K562 (cell line): ENCODE data around the gene RPS6KA4. TPM values are rescaled to one million over a fixed set of nuclear protein-coding genes. Genes with fewer than 3 reads are reported as not detected.

ENCODE experiments used
- CEBPB ChIP-seq: fragments of 450-650 bp; IDR thresholded peaks from 2 replicates; pipeline ENCODE4 v1.6.1; 2016; ENCODE audit warnings: missing genetic modification characterization, missing compliant biosample characterization
- CSDE1 ChIP-seq, 2 experiments: fragments of 450-650 bp; IDR thresholded peaks; 2 replicates each; pipeline ENCODE4 v1.6.1; 2016; ENCODE audit warnings: mild to moderate bottlenecking in 1 of 2
- HDAC2 ChIP-seq: fragments of 450-650 bp; IDR thresholded peaks from 2 replicates; pipeline ENCODE4 v1.6.1; 2016; ENCODE audit warnings: mild to moderate bottlenecking
- MEF2D ChIP-seq: conservative IDR thresholded peaks from 2 replicates; pipeline ENCODE4 v1.6.1; 2016; ENCODE audit warnings: low read depth, missing genetic modification characterization, missing compliant biosample characterization
- NCOA4 ChIP-seq: fragments of 450-650 bp; IDR thresholded peaks from 2 replicates; pipeline ENCODE4 v1.6.1; 2018; ENCODE audit warnings: mild to moderate bottlenecking; ENCODE audit not compliant: partially characterized antibody
- PPARD ChIP-seq: fragments of 250-450 bp; sonication (Bioruptor Pico); IDR thresholded peaks from 2 replicates; pipeline ENCODE4 v1.8.0; 2022; ENCODE audit warnings: inconsistent platforms, mild to moderate bottlenecking, moderate library complexity
- SLC30A9 ChIP-seq: fragments of 250-450 bp; sonication (Bioruptor Pico); IDR thresholded peaks from 2 replicates; pipeline ENCODE4 v1.8.0; 2022; ENCODE audit warnings: mild to moderate bottlenecking, moderate library complexity
- ZFP36 ChIP-seq: fragments of 150-350 bp; IDR thresholded peaks from 2 replicates; pipeline ENCODE4 v1.6.1; 2018; ENCODE audit warnings: low read length, low read depth; ENCODE audit not compliant: partially characterized antibody
- ZKSCAN1 ChIP-seq: fragments of 150-350 bp; IDR thresholded peaks from 2 replicates; pipeline ENCODE4 v1.6.1; 2016; ENCODE audit warnings: low read depth, low read length
- polyA plus RNA-seq, 8 experiments: library from polyadenylated mRNA; depleted of rRNA in 4 of 8; stranded (reverse) in 5 of 8; unstranded in 3 of 8; fragments of >200 nt; fragmentation: Nextera tagmentation in 2 of 8; fragmentation: Illumina TruSeq in 1 of 8; extraction: Ambion mirVana in 2 of 8; extraction: Trizol in 1 of 8; gene quantifications; 2 replicates each; pipeline versions ENCODE4 v1.2.1 to v1.2.3, GENCODE V29; 2011 to 2014; ENCODE audit warnings: inconsistent platforms in 1 of 8, missing spikeins in 1 of 8
- total RNA-seq, 7 experiments: library from RNA; depleted of rRNA in 6 of 7; stranded (reverse); fragments of >200 nt in 6 of 7; fragmentation: Illumina TruSeq in 2 of 7; extraction: Trizol in 2 of 7; gene quantifications; 2 replicates each; pipeline versions ENCODE4 v1.2.1 to v1.2.3, GENCODE V29; 2011 to 2021; ENCODE audit warnings: low replicate concordance in 1 of 7
- TF ChIP-seq, protein P1 (sequence below): fragments of 250-450 bp; sonication (Bioruptor Pico); IDR thresholded peaks from 2 replicates; pipeline ENCODE4 v1.4.0; 2020
- TF ChIP-seq, protein P2 (sequence below): fragments of 450-650 bp; formaldehyde crosslinking; IDR thresholded peaks from 2 replicates; pipeline ENCODE4 v1.4.0; 2020; ENCODE audit warnings: mild to moderate bottlenecking, mixed read lengths

The RPS6KA4 gene
- total and polyA plus RNA-seq, 9 of the 15 experiments (the other 6 are each of a cell fraction or from before 2014, with no cell fraction given) = 0.15 to 23.8 (median 9.8) TPM

DNA sequence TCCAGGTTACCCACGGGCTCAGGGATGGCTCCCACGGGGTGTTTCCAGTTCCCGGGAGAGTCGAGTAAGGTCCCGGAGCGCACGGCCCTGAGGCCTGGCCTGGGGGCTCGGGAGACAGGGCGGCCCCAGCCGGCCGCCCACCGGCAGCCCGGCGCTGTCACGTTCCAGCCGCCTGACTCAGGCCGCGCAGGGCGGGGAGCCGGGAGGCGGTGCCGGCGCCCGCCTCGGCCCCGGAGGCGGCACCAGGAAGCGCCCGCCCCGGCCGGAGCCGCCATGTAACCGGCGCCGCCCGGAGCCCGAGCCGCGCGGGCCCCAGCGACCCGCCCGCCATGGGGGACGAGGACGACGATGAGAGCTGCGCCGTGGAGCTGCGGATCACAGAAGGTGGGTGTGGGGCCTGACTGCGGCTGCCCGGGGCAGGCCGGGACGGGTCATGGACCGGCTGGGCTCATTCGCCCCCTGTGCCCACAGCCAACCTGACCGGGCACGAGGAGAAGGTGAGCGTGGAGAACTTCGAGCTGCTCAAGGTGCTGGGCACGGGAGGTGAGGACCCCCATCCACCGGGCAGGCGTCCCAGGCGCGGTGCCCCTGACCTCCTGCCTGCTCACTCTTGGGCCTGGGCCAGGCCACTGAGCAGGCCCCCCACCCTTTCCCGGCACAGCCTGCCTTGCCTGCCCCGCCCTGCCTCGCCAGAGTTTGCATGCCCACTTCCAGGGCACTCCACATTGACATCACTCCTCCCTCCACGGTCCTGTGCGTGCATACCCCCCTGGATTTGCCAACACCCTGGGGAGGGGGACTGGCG is at the start of gene RPS6KA4 (continued):
- TF ChIP-seq NCOA4 (no peak), SLC30A9 (CRISPR knock-in tag) (no peak), ZKSCAN1 (0 out of 2 replicates have a peak, but pooled peaks have one; percentile 17), HDAC2 (no peak), CSDE1 (IDR thresholded peaks at IDR 0.05) (no peak), MEF2D (tag) (no peak), CEBPB (tag) (no peak), ZFP36 (no peak), PPARD (no peak)
- TF ChIP-seq, protein P1, sequence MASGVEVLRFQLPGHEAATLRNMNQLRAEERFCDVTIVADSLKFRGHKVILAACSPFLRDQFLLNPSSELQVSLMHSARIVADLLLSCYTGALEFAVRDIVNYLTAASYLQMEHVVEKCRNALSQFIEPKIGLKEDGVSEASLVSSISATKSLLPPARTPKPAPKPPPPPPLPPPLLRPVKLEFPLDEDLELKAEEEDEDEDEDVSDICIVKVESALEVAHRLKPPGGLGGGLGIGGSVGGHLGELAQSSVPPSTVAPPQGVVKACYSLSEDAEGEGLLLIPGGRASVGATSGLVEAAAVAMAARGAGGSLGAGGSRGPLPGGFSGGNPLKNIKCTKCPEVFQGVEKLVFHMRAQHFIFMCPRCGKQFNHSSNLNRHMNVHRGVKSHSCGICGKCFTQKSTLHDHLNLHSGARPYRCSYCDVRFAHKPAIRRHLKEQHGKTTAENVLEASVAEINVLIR = no peak
- TF ChIP-seq, protein P2, sequence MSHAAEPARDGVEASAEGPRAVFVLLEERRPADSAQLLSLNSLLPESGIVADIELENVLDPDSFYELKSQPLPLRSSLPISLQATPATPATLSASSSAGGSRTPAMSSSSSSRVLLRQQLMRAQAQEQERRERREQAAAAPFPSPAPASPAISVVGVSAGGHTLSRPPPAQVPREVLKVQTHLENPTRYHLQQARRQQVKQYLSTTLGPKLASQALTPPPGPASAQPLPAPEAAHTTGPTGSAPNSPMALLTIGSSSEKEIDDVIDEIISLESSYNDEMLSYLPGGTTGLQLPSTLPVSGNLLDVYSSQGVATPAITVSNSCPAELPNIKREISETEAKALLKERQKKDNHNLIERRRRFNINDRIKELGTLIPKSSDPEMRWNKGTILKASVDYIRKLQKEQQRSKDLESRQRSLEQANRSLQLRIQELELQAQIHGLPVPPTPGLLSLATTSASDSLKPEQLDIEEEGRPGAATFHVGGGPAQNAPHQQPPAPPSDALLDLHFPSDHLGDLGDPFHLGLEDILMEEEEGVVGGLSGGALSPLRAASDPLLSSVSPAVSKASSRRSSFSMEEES (CRISPR knock-in tag) = no peak
